Large intestine (tissue), 3 donors: ENCODE measurements around the gene CLVS2. TPM values are rescaled to one million over a fixed set of nuclear protein-coding genes. Genes with fewer than 3 reads are reported as not detected.

Experiments
- DNase-seq, 2 donors: peaks; one replicate each; pipeline versions ENCODE4 v3.0.0 to v3.0.0-alpha.2; 2013
- H3K27ac ChIP-seq: one replicate; pipeline ENCODE4 v1.5.1; 2013; ENCODE audit warnings: low read length
- H3K27me3 ChIP-seq: 2 replicates; pipeline ENCODE4 v1.6.1; 2013; ENCODE audit warnings: low read length; ENCODE audit not compliant: control insufficient read depth, insufficient read depth
- H3K36me3 ChIP-seq: 2 replicates; pipeline ENCODE4 v1.6.1; 2013; ENCODE audit warnings: low read length; ENCODE audit not compliant: control insufficient read depth, insufficient read depth
- H3K4me1 ChIP-seq: one replicate; pipeline ENCODE4 v1.6.1; 2013; ENCODE audit warnings: low read length; ENCODE audit not compliant: control insufficient read depth, insufficient read depth
- H3K4me3 ChIP-seq: one replicate; pipeline ENCODE4 v1.5.1; 2013; ENCODE audit warnings: low read length
- H3K9me3 ChIP-seq: one replicate; pipeline ENCODE4 v1.6.1; 2013; ENCODE audit warnings: mild to moderate bottlenecking, low read depth, low read length, moderate library complexity; ENCODE audit not compliant: control insufficient read depth
- WGBS: methylation state at CpG from one replicate; pipeline ENCODE4 v1.1.5; 2013; ENCODE audit warnings: low lambda C conversion rate; ENCODE audit not compliant: insufficient coverage; 5-methylcytosine and 5-hydroxymethylcytosine counted together
- polyA plus RNA-seq: library from polyadenylated mRNA; unstranded; fragments of 120-200 nt; gene quantifications from one replicate; pipeline ENCODE4 v1.2.1, GENCODE V29; 2013

Gene CLVS2
- polyA plus RNA-seq, 1 donor, result 0.70 TPM

- Histone ChIP-seq H3K36me3 (no peaks in the 10 kb centered on the region), H3K27me3 (no peaks in the 10 kb centered on the region), H3K9me3 (no peaks in the 10 kb centered on the region), H3K4me1 (no peaks in the 10 kb centered on the region), H3K4me3 (no peak overlapping the region), H3K27ac (no peak overlapping the region)
- no peak for DNase-seq
- WGBS, result 63% methylated on average over 1 of the region's 1 CpG
These were observed 66.6 kb downstream of the CLVS2 start for GRCh38 chr6:123062670-123063069.

- Histone ChIP-seq H3K27me3 (no peaks in the 10 kb centered on the region), H3K4me1 (no peaks in the 10 kb centered on the region)
- 100% methylated on average over 1 of the region's 2 CpGs for WGBS
These were observed 68.0 kb downstream of the CLVS2 start for GRCh38 chr6:123064038-123064437.

DNA sequence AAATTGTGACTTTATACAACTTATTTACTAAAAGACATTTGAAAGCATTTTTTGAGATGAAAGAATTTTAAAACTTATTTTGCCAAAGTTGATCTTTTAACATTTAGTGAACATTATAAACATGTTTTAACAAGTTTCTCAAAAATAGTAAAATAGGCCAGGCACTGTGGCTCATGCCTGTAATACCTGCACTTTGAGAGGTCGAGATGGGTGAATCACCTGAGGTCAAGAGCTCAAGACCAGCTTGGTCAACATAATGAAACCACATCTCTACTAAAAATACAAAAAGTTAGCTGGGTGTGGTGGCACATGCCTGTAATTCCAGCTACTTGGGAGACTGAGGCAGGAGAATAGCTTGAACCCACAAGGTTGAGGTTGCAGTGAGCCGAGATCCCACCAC, 78.6 kb downstream of the CLVS2 start:
- H3K27ac ChIP-seq, result no peak overlapping the region
- no peaks in the 10 kb centered on the region for H3K36me3 ChIP-seq
- no peak for DNase-seq
- H3K27me3 ChIP-seq, result no peaks in the 10 kb centered on the region
- no peaks in the 10 kb centered on the region for H3K4me1 ChIP-seq
- no peak overlapping the region for H3K4me3 ChIP-seq
- 100% methylated on average over 1 of the region's 2 CpGs for WGBS
- H3K9me3 ChIP-seq, result no peaks in the 10 kb centered on the region

More at GRCh38 chr6:123064038-123064437, 68.0 kb downstream of the CLVS2 start:
- Histone ChIP-seq H3K36me3 (no peaks in the 10 kb centered on the region), H3K4me3 (no peak overlapping the region), H3K27ac (no peak overlapping the region), H3K9me3 (no peaks in the 10 kb centered on the region)
- DNase-seq, result no peak

GRCh38 chr6:123085403-123085802, 89.4 kb downstream of the CLVS2 start:
- WGBS, result 78% methylated on average over 3 of the region's 5 CpGs
- Histone ChIP-seq H3K27me3 (no peaks in the 10 kb centered on the region), H3K4me3 (no peak overlapping the region), H3K9me3 (no peaks in the 10 kb centered on the region), H3K27ac (no peak overlapping the region), H3K36me3 (no peaks in the 10 kb centered on the region), H3K4me1 (no peaks in the 10 kb centered on the region)
- DNase-seq, result no peak

GRCh38 chr6:123089226-123089625, 93.2 kb downstream of the CLVS2 start:
- H3K4me3 ChIP-seq, result no peak overlapping the region
- no peaks in the 10 kb centered on the region for H3K4me1 ChIP-seq
- H3K9me3 ChIP-seq, result no peaks in the 10 kb centered on the region
- 88% methylated on average over 1 of the region's 1 CpG for WGBS
- no peak overlapping the region for H3K27ac ChIP-seq
- H3K36me3 ChIP-seq, result no peaks in the 10 kb centered on the region
- H3K27me3 ChIP-seq, result no peaks in the 10 kb centered on the region
- no peak for DNase-seq

GRCh38 chr6:123091091-123091895, 95.3 kb downstream of the CLVS2 start:
- DNase-seq, result no peak
- WGBS, result no CpG with 5 or more reads among the region's 2 CpGs
- no peak overlapping the region for H3K27ac ChIP-seq
- no peaks in the 10 kb centered on the region for H3K36me3 ChIP-seq
- no peaks in the 10 kb centered on the region for H3K9me3 ChIP-seq
- H3K4me3 ChIP-seq, result no peak overlapping the region
- H3K4me1 ChIP-seq, result no peaks in the 10 kb centered on the region
- no peaks in the 10 kb centered on the region for H3K27me3 ChIP-seq

GRCh38 chr6:123091896-123092271, 95.8 kb downstream of the CLVS2 start:
- H3K27me3 ChIP-seq, result no peaks in the 10 kb centered on the region
- H3K36me3 ChIP-seq, result no peaks in the 10 kb centered on the region
- DNase-seq, result no peak
- no peaks in the 10 kb centered on the region for H3K4me1 ChIP-seq
- no peak overlapping the region for H3K4me3 ChIP-seq
- H3K27ac ChIP-seq, result no peak overlapping the region
- H3K9me3 ChIP-seq, result no peaks in the 10 kb centered on the region

GRCh38 chr6:123094795-123095194, 98.8 kb downstream of the CLVS2 start:
- no peaks in the 10 kb centered on the region for H3K36me3 ChIP-seq
- H3K27ac ChIP-seq, result no peak overlapping the region
- no CpG with 5 or more reads among the region's 1 CpG for WGBS
- H3K4me1 ChIP-seq, result no peaks in the 10 kb centered on the region
- H3K9me3 ChIP-seq, result no peaks in the 10 kb centered on the region
- DNase-seq, result no peak
- H3K4me3 ChIP-seq, result no peak overlapping the region
- H3K27me3 ChIP-seq, result no peaks in the 10 kb centered on the region

DNA sequence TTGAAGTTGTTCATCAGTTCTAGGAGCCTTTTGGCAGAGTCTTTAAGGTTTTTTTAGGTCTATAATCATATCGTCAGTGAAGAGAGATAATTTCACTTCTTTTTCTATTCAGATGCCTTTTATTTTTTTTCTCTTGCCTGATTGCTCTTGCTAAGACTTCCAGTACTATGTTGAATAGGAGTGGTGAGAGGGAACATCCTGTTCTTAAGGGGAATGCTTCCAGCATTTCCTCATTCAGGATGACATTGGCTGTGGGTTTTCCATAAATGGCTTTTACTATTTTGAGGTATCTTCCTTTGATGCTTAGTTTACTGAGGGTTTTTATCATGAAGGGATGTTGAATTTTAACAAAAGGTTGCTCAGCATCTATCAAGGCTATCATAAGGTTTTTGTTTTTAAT, 109.5 kb downstream of the CLVS2 start:
- no peak overlapping the region for H3K4me3 ChIP-seq

GRCh38 chr6:123116370-123116769, 120.3 kb downstream of the CLVS2 start:
- WGBS, result no CpG with 5 or more reads among the region's 7 CpGs
- no peaks in the 10 kb centered on the region for H3K36me3 ChIP-seq
- H3K27me3 ChIP-seq, result no peaks in the 10 kb centered on the region
- H3K4me1 ChIP-seq, result no peaks in the 10 kb centered on the region
- no peak for DNase-seq
- H3K27ac ChIP-seq, result no peak overlapping the region
- no peaks in the 10 kb centered on the region for H3K9me3 ChIP-seq
- no peak overlapping the region for H3K4me3 ChIP-seq

More for the DNA sequence above, 109.5 kb downstream of the CLVS2 start:
- 86% methylated on average over 1 of the region's 1 CpG for WGBS
- Histone ChIP-seq H3K36me3 (no peaks in the 10 kb centered on the region), H3K4me1 (no peaks in the 10 kb centered on the region), H3K9me3 (no peaks in the 10 kb centered on the region), H3K27me3 (no peaks in the 10 kb centered on the region), H3K27ac (no peak overlapping the region)
- DNase-seq, result no peak
